Stromal cell of bone marrow (primary cell): ENCODE data around the gene CCDC171.

ENCODE experiments used
- DNase-seq: peaks from one replicate; pipeline ENCODE4 v3.0.0-alpha.2; 2012; ENCODE audit warnings: low read depth

The CCDC171 gene

DNA sequence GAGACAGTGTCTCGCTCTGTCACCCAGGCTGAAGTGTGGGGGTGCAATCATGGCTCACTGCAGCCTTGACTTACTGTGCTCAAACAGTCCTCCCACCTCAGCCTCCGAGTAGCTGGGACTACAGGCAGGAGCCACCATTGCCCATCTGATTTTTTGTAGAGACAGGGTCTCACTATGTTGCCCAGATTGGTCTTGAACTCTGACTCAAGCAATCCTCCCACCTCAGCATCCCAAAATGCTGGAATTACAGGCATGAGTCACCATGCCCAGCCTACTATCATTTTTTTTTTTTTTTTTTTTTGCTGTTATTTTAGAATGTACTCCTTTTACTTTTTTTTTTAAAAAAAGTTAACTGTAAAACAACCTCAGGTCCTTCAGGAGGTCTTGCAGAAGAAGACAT lies 449.0 kb downstream of the CCDC171 start:
- no peak for DNase-seq

DNA sequence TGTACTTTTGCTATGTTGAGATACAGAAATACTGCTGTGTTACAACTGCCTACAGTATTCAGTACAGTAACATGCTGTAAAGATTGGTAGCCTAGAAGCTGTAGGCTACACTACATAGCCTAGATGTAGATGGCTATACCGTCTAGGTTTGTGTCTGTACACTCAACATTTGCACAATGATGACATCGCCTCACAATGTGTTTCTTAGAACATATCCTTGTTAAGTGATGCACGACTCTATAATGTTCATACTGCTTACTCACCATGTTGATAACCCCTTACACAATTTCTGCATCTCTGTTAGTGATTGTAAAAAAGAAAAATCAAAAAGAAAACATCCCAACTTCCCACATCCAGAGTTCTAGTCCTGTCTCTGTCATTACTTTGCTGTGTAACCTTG lies 450.0 kb downstream of the CCDC171 start:
- DNase-seq: no peak

GRCh38 chr9:16003785-16004184 lies 450.9 kb downstream of the CCDC171 start:
- no peak for DNase-seq

GRCh38 chr9:16004613-16005012 lies 451.8 kb downstream of the CCDC171 start:
- DNase-seq: no peak

GRCh38 chr9:16010221-16010620 lies 457.4 kb downstream of the CCDC171 start:
- no peak for DNase-seq

- DNase-seq: no peak
Observed at GRCh38 chr9:16012621-16013020, 459.8 kb downstream of the CCDC171 start.

GRCh38 chr9:16013366-16013765 lies 460.5 kb downstream of the CCDC171 start:
- no peak for DNase-seq

GRCh38 chr9:16013826-16014225 lies 461.0 kb downstream of the CCDC171 start:
- no peak for DNase-seq

DNA sequence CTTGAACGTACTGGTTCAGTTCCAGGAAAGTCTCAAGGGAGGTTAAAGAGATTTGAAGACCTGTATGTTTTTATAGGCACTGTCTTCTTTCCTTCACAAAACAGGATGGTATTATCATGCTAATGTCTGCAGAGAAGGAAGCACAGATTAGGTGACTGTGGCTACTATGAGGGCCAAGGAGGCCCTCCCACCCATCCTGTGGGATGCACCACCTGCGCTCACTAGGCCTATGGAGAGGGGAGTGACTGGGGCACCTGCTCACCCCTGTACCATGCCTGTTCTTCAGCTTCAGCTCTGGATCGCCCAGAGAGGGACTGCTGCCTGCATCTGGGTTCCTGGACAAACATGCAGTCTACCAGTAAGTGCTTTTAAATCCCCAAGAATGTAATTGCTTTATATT lies 469.4 kb downstream of the CCDC171 start:
- DNase-seq: no peak

GRCh38 chr9:16023446-16023845 lies 470.6 kb downstream of the CCDC171 start:
- peak; percentile 88 for DNase-seq
